A549 (cell line): ENCODE results near the gene PDE4DIP. TPM values are rescaled to one million over a fixed set of nuclear protein-coding genes. Genes with fewer than 3 reads are reported as not detected.
"Not testable (repeated sequence)": the region's sequence is repeated elsewhere in the genome, so short reads cannot be mapped to it uniquely, and the experiment has no call there.

ENCODE experiments used
- ATAC-seq, 2 experiments: fragments of 200-7000 bp in 1 of 2; fragments of >200 bp in 1 of 2; cut with Nextera tagmentation in 1 of 2; cut with Tn5 transposase in 1 of 2; 3 replicates each; pipeline versions ENCODE4 v1.8.0 to v1.9.1; 2018 to 2020; ENCODE audit warnings: mild to moderate bottlenecking in 1 of 2, moderate library complexity in 1 of 2
- CTCF ChIA-PET: fragments of 300-600 bp; sonication (Branson Sonifier 250); formaldehyde crosslinking; extraction: SDS; loops from one replicate; lab custom pipeline; 2021; ENCODE audit warnings: antibody characterized with exemption, inconsistent platforms; lab: Yijun Ruan, JAX
- POLR2A ChIA-PET: fragments of 350-600 bp; formaldehyde crosslinking; extraction: SDS; loops from one replicate; lab custom pipeline; 2021; ENCODE audit warnings: antibody characterized with exemption, inconsistent platforms; lab: Yijun Ruan, JAX
- DNase-seq, 2 experiments: peaks; one replicate each; pipeline versions ENCODE4 v3.0.0 to v3.0.0-alpha.2; 2011 to 2016; ENCODE audit warnings: low read depth in 1 of 2, low spot score in 1 of 2
- FAIRE-seq: peaks from 2 replicates; lab custom pipeline; 2011; peaks lifted over from hg19 to GRCh38; lab: Jason Lieb, UNC
- H3K27ac ChIP-seq, 2 experiments: fragments of >200 bp; sonication (Bioruptor Twin); formaldehyde crosslinking; 3 replicates each; pipeline ENCODE4 v1.5.1; 2016 to 2017
- H3K4me1 ChIP-seq: fragments of >200 bp; sonication (Bioruptor Twin); formaldehyde crosslinking; 3 replicates; pipeline ENCODE4 v1.6.1; 2016
- H3K4me2 ChIP-seq: fragments of >200 bp; sonication (Bioruptor Twin); formaldehyde crosslinking; 3 replicates; pipeline ENCODE4 v1.6.1; 2016
- H3K4me3 ChIP-seq: fragments of >200 bp; sonication (Bioruptor Twin); formaldehyde crosslinking; 3 replicates; pipeline ENCODE4 v1.5.1; 2016
- H3K9me3 ChIP-seq: fragments of >200 bp; sonication (Bioruptor Twin); formaldehyde crosslinking; 3 replicates; pipeline ENCODE4 v1.6.1; 2016
- WGBS: methylation state at CpG from one replicate; pipeline ENCODE4 v1.1.6; 2017; ENCODE audit errors: missing lambda C conversion rate; 5-methylcytosine and 5-hydroxymethylcytosine counted together
- polyA plus RNA-seq, 4 experiments: library from polyadenylated mRNA; depleted of rRNA in 3 of 4; stranded (reverse); fragments of >200 nt; fragmentation: RNase III in 1 of 4; extraction: RNeasy Plus Mini Kit Qiagen cat#74134 plus additional on column Dnase treatment in 1 of 4; gene quantifications; 2 replicates in 3 of 4; 3 replicates in 1 of 4; pipeline ENCODE4 v1.2.3, GENCODE V29; 2011 to 2017

Gene PDE4DIP
- polyA plus RNA-seq, 2 of the 4 experiments (the other 2 are of a cell fraction): 6.4 to 9.2 TPM

DNA sequence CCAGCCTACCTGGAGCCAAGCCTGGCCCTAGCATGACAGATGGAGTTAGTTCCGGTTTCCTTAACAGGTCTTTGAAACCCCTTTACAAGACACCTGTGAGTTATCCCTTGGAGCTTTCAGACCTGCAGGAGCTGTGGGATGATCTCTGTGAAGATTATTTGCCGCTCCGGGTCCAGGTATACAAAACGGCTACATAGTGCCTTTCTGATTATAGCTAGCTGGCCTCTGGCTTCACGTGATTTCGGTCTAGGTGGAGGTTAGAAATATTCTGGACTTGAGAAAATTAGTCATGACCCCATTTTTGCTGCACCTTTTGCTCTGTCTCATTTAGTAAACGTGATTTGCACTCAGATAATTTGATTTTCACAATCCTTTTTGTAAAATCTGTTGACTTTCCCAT is 109.5 kb downstream of the PDE4DIP start:
- ATAC-seq, CTCF ChIA-PET, DNase-seq, H3K4me2 ChIP-seq, H3K9me3 ChIP-seq, H3K4me1 ChIP-seq, POLR2A ChIA-PET, H3K27ac ChIP-seq, FAIRE-seq, H3K4me3 ChIP-seq: not testable (repeated sequence)
- 86% methylated on average over 6 of the region's 7 CpGs for WGBS

- H3K9me3 ChIP-seq, H3K4me2 ChIP-seq, H3K4me1 ChIP-seq, POLR2A ChIA-PET, DNase-seq, H3K27ac ChIP-seq, H3K4me3 ChIP-seq, FAIRE-seq, ATAC-seq, CTCF ChIA-PET: not testable (repeated sequence)
These were observed 114.1 kb downstream of the PDE4DIP start for GRCh38 chr1:148958343-148958742.

- H3K4me3 ChIP-seq, FAIRE-seq, H3K9me3 ChIP-seq, ATAC-seq, DNase-seq, H3K4me1 ChIP-seq, CTCF ChIA-PET, H3K27ac ChIP-seq, H3K4me2 ChIP-seq, POLR2A ChIA-PET: not testable (repeated sequence)
- 74% methylated on average over 1 of the region's 4 CpGs for WGBS
These were observed 116.2 kb downstream of the PDE4DIP start for GRCh38 chr1:148960212-148961000.

DNA sequence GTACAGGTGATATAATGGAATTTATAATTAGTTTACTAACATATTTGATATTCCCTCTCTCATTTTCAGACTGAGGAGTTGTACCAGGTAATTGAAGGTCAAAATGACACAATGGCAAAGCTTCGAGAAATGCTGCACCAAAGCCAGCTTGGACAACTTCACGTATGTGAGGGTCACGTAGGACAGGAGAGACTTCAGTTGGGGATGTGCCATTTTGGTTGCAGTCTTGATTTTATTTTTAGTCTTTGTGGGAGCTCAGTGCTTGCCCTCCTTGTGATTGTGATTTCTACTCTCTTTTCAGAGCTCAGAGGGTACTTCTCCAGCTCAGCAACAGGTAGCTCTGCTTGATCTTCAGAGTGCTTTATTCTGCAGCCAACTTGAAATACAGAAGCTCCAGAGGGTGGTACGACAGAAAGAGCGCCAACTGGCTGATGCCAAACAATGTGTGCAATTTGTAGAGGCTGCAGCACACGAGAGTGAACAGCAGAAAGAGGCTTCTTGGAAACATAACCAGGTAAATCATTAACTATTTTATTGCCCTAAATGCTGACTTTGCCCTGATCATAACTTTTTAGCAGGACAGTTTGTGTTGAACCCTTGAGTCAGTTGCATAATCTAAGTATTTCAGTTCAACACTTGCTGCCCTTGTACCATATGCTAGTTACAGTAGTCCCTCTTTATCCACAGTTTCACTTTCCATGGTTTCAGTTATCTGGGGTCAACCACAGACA is 118.1 kb downstream of the PDE4DIP start:
- H3K27ac ChIP-seq, DNase-seq, H3K4me2 ChIP-seq, POLR2A ChIA-PET, H3K4me3 ChIP-seq, H3K9me3 ChIP-seq, H3K4me1 ChIP-seq, CTCF ChIA-PET, FAIRE-seq, ATAC-seq: not testable (repeated sequence)
- WGBS: 94% methylated on average over 3 of the region's 6 CpGs

- FAIRE-seq: not testable (repeated sequence)
- ATAC-seq: peak; percentile 93 to 95
These were observed 121.9 kb downstream of the PDE4DIP start for GRCh38 chr1:148966084-148966483.

DNA sequence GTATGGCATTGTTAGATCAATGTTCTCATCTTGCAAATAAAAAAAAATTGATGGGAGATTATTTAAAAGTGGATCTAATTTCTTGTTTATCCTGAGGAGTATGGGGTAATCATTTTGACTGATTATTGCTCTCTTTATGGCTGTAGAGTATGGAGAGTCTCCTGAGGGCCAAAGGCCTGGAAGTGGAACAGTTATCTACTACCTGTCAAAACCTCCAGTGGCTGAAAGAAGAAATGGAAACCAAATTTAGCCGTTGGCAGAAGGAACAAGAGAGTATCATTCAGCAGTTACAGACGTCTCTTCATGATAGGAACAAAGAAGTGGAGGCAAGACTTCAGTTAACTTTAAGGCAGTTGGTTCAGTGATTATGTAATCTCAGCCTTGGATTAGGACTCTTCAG is 123.4 kb downstream of the PDE4DIP start:
- H3K9me3 ChIP-seq, H3K4me1 ChIP-seq, H3K4me2 ChIP-seq, FAIRE-seq, CTCF ChIA-PET, ATAC-seq, POLR2A ChIA-PET, H3K4me3 ChIP-seq, DNase-seq, H3K27ac ChIP-seq: not testable (repeated sequence)
- WGBS: 61% methylated on average over 2 of the region's 2 CpGs

More at GRCh38 chr1:148966084-148966483, 121.9 kb downstream of the PDE4DIP start:
- H3K4me3 ChIP-seq, H3K9me3 ChIP-seq, H3K4me2 ChIP-seq, H3K27ac ChIP-seq, CTCF ChIA-PET, DNase-seq, POLR2A ChIA-PET, H3K4me1 ChIP-seq: not testable (repeated sequence)
- 6% methylated on average over 2 of the region's 2 CpGs for WGBS

DNA sequence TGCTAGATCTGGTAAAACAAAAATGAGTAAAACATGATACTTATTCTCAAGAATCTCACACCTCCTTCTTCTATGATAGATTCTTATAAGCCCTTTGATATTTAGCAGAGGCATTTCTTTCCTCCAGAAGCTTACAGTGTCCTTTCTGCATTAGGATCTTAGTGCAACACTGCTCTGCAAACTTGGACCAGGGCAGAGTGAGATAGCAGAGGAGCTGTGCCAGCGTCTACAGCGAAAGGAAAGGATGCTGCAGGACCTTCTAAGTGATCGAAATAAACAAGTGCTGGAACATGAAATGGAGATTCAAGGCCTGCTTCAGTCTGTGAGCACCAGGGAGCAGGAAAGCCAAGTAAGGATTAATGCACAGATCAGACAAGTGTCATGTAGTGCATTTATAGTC is 124.5 kb downstream of the PDE4DIP start:
- FAIRE-seq, H3K27ac ChIP-seq, H3K4me1 ChIP-seq, H3K4me3 ChIP-seq, DNase-seq, CTCF ChIA-PET, H3K9me3 ChIP-seq, POLR2A ChIA-PET, ATAC-seq, H3K4me2 ChIP-seq: not testable (repeated sequence)
- 80% methylated on average over 1 of the region's 3 CpGs for WGBS

GRCh38 chr1:148969126-148969525 is 124.9 kb downstream of the PDE4DIP start:
- DNase-seq, H3K9me3 ChIP-seq, POLR2A ChIA-PET, H3K4me1 ChIP-seq, H3K4me3 ChIP-seq, FAIRE-seq, H3K27ac ChIP-seq, H3K4me2 ChIP-seq, ATAC-seq, CTCF ChIA-PET: not testable (repeated sequence)
- WGBS: 50% methylated on average over 1 of the region's 5 CpGs

DNA sequence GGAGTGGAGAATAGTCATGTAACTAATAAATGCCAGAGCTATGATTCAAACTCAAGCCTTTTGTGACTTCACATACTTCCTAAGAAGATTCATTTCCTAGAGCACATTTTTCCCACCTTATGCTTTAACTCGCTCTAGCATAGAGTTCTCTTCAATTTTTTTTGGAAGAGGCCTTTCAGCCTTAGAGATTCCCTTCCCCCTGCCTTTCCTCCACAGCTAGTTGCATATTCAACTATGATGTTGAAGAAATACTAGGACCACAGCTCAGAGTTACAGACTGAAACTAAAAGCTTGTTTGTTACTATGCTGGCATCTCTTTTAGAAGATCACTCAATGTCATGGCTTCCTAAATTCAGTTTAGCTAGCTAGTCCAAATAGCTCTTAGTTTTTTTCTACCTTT is 131.2 kb downstream of the PDE4DIP start:
- FAIRE-seq, H3K4me2 ChIP-seq: not testable (repeated sequence)
- WGBS: 51% methylated on average over 1 of the region's 1 CpG

DNA sequence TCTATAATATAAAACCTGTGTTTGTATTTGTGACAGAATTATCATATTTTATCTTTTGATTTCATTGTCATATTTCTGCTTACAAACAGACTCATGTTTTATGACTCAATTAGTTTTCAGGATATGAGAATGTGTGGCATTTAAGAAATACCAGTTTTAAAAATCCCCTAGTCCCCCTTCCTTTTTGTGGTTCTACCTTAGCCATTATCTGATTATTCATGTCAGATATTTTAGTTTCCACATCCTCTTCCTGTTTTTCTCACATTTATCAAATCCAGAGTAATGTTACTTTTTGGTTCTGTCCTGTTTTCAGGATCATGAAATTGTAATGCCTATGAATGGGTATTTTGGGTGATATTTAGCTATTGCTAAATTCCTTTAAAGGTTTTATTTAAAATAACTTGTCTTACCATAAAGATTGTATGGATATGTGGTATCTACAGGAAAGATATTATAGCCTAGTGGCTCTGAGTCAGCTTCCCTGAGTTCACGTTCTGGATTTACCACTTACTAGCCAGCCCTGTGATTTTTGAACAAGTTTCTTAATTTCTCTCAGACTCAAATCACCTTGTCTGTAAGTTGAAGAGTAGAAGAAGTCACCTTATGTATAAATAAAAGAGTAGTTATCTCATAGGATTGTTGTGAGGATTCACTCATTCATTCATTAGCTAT is 131.8 kb downstream of the PDE4DIP start:
- H3K4me2 ChIP-seq, H3K4me3 ChIP-seq, DNase-seq, POLR2A ChIA-PET, FAIRE-seq, H3K4me1 ChIP-seq, CTCF ChIA-PET, ATAC-seq, H3K9me3 ChIP-seq, H3K27ac ChIP-seq: not testable (repeated sequence)
- 91% methylated on average over 1 of the region's 1 CpG for WGBS

More for the DNA sequence above, 131.2 kb downstream of the PDE4DIP start:
- POLR2A ChIA-PET, ATAC-seq, H3K4me3 ChIP-seq, DNase-seq, CTCF ChIA-PET, H3K27ac ChIP-seq, H3K9me3 ChIP-seq, H3K4me1 ChIP-seq: not testable (repeated sequence)

DNA sequence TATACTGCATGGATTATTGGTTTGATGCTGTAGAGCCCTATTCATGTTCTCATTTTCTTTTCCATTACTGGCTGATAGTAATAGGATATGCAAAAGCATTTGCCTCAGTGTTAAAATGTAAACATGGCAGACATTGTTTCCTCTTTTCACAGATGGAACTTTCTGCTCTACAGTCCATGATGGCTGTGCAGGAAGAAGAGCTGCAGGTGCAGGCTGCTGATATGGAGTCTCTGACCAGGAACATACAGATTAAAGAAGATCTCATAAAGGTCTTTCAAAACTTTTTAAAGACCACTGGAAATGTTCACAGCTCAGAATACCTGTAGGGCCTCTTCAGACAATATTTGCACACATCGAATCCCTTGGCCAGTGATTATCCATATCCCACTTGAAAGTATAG is 133.6 kb downstream of the PDE4DIP start:
- CTCF ChIA-PET, ATAC-seq, FAIRE-seq, H3K4me3 ChIP-seq, H3K4me2 ChIP-seq, H3K27ac ChIP-seq, H3K4me1 ChIP-seq, DNase-seq, H3K9me3 ChIP-seq, POLR2A ChIA-PET: not testable (repeated sequence)
- 94% methylated on average over 1 of the region's 1 CpG for WGBS
